GM18870 (cell line): ENCODE measurements around the gene CYP46A1.

Experiments
- ATAC-seq: cut with Tn5 transposase; IDR thresholded peaks from one replicate; pipeline ENCODE4 v1.9.1; 2021; ENCODE audit warnings: moderate library complexity; ENCODE audit not compliant: unreplicated experiment

Gene CYP46A1

DNA sequence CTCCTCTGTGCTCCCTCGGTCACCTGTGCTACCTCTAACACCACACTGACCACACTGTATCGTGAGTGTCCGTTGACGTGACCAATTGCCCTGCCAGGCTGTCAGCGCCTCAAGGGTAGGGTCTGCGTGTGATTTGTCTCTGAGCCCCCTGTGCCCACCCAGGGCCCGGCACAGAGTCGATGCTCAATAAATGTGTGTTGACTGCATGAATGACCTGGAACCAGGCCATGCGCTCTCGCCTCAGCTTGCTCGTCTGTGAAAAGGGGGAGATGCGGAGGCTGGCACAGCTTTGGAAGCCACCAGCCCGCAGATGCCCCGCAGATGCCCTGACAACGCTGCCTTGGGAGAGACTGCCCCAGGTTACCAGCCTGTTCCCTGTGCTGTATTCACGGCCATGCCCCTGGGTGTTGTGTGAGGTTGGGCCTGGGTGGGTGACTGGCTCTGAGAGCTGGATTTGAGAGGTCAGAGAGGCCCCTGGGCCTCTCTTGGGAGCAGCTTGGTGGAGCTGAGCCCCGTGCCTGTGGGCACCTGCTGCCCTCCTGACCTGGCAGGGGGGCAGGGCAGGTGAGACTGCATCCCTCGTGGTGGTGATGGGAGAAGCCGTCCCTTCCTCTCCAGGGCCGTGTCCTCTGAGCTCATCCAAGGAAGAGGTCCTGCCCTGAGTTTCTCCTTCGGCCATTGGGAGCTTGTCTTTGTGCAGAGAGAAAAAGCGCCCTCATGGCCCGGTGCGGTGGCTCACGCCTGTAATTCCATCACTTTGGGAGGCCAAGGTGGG lies 43.2 kb downstream of the CYP46A1 start:
- no peak for ATAC-seq

DNA sequence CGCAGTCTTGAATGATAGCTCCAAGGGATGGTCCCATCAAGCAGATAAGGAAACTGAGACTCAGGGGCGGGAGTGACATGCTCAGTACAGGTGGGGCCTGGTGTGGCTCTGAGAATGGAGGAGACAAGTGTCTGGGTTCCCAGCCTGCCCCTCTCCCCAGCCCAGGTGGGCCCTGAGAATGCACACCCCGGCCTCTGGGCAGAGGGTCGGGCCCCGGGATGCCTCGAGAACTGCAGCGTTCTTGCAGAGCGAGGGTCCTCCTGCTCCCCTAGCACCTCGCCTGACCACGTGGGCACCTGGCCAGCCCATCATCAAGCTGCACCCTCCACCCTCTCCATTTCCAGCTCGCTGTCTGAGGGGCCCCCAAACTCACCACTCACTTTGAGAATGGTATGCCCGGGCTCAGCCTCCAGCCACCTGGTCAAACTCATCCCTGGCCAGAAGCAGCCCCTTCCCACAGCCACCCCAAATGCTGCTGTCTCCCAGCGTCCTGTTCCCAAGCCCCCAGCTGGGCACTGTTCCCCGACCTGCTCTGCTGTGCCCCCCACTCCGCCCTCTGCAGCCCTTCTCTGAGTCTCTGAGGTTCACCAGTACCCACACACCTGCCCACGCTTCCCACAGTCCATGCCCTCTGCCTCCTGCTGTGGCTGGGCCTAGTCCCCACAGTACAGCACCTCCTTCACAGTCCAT lies 44.3 kb downstream of the CYP46A1 start:
- ATAC-seq: no peak

DNA sequence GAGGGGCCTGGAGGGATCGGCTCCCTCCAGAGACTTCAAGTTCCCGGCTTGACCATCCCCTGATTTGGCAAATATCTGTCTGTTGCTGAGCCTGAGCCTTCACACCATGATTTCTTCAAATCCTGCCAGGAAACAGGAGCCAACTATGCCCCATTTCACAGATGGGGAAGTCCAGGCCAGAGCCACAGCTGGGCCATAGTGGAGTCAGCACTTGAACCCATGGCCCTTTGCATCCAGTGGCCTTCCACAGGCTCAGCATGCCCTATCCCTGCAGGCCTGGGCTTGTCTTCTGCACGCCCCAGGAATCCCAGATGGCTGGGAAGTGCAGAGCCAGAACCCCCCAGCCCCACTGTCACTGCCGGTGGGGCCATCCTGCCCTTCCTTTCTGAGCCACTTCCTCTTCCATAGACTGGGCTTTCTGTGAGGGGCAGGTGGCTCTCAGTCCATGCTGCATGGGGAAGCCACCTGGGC lies 44.9 kb downstream of the CYP46A1 start:
- no peak for ATAC-seq

DNA sequence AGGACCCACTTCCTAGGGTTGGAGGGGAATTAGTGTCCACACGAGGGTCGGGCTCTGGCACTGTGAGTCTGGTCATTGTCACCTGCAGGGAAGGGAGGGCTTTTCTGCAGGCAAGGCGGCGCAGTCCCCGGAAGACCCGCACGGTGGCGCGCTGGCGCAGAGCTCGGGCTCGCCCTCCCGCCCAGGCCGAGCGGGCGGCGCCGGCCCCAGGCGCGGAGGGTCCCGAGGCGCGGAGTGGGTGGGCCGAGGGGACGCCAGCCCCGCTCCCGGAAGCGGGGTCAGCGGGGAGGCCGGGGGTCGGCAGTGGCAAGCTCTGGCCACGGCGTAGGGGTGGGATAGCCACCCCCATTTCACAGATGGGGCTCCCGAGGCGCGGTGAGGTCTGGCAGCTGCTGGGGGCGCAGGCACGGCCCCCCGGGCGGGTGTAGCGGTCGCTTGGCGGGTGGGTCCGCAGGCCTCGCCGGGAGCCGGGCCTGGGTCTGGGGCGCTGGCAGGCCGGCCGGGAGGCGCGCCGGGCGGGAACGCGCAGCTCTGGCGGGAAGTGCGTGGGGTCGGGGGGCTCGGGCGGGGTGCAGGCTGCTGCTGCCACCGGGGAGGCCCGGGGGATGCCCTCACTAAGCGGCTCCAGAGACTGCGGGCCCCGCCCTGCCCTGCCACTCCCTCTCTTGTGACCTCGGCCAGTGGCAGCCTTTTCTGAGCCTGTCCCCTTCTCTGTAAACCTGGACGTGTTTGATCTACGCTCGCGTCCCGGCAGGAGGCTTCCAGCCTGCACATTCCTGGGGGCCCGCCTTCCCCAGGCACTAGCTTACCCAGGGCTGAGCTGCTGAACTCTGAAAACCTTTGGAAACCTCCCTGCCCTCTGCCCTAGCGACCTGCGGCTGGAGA lies 46.1 kb downstream of the CYP46A1 start:
- ATAC-seq: no peak

DNA sequence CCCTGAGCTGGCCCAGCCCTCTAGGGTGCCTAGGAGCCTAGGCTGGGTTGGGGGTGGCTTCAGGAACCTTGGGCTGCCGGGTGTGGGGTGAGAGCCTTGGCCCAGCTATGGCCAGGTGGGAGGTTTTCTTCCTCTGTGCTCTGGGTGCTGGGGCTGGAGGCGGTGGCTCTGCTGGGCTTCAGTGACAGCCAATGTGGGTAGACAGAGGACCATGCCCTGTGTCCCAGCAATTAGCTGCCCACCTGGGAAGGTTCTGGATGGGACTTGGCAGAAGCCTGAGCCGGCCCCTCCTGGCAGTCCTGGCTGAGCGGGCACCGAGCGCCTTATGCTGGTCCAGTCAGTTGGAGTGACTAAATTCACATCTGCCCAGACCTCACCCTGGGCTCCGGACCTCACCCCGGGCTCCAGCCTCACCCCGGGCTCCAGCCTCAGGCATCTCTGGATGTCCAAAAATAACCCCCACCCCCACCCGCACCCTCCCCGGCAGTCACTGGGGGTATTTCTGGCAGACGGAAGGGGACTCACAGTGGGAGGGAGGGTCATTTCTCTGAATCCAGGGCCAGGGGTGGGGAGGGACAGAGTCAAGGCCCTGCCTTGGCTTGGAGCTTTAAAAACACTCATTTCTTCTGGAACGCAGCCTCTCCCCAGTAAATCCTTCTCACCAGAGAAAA lies 46.9 kb downstream of the CYP46A1 start:
- no peak for ATAC-seq

DNA sequence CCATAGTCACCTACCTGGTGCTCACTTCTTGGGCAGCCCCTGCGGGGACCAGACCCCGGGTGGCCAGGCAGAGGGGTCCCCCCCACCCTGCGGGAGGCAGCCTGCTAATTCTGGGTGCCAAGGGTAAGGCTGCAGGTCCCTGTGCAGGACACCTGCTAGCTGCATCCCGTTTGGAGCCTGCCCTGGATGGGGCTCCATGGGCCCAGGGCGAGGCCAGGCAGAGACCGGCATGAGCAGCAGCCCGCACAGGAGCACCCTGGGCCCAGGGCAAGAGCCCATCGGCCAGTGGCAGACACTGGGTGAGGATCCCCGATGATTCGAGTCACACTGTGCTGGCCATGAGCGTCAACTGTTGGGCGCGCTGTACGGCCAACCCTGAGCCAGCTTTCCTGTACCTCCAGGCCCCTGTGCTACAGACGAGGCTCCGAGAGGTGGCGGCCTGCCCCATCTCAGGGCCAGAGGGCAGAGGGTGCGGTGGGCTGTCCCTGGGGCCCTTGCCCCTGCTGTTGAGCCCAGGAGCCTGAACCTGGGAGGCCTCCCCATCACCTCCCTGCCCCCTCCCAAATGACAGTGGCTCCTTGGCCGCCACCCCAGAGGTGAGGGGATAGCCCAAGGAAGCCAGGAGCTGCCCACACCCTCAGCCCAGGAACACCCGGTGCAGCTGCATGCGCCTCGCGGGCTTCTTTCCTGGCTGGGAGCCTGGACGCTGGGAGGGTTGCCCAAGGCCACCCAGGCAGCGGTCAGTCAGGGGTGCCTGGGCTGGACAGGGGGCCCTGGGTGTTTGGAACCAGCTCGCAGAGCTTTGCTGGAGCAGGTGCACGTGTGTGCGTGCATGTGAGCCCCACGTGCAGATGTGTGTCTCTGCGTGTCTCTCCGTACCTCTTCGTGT lies 47.7 kb downstream of the CYP46A1 start:
- no peak for ATAC-seq

DNA sequence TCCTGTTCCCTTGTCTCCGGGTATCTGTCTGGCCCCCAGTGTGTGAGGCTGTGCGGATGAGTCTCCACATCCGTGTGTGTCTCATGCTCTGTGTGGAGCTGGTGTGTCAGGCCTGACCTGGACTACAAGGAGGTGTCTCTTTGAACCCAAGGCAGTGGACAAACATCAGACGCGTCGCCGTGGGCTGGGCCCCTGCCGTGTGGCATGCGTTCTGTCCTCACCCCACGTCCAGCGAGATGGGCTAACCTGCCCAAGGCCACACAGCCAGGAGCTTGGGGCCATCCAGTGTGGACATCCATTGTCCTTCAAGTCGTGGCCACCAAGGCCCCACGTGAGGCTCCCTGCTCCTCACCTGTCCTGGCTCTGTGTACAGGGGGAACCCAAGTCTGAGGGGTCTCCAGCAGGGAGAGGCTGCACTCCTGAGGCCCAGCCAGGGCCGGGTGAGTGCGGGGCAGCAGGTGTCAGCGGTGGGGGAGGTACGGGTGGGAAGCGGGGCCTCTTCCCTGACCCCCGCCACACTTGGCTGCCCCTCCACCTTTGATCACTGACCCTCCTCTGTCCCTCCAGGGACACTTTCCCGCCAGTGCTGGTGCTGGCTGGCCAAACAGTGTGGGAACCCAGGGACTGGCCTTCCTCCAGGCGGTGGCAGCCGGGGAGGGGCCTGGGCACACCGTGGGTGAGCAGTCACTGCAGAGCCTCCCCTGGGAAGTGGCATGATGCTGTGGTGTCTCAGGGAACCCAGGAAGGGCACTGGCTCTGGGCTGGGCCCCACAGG lies 48.5 kb downstream of the CYP46A1 start:
- no peak for ATAC-seq

DNA sequence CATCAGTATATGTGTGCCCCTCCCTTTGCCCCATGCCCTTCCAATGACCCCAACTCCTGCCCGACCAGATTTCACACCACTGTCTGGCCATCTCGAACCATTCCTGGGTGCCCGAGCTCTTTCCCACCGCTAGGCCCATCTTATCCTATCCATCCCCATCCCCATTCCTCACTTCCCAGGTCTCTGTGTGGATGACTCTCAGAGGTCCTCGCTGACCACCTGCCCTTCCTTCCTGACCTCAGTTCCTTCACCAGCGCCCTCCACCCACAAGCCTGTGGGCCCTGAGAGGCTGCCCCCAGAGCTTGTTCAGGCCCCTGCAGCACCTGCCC lies 49.1 kb downstream of the CYP46A1 start:
- ATAC-seq: no peak

DNA sequence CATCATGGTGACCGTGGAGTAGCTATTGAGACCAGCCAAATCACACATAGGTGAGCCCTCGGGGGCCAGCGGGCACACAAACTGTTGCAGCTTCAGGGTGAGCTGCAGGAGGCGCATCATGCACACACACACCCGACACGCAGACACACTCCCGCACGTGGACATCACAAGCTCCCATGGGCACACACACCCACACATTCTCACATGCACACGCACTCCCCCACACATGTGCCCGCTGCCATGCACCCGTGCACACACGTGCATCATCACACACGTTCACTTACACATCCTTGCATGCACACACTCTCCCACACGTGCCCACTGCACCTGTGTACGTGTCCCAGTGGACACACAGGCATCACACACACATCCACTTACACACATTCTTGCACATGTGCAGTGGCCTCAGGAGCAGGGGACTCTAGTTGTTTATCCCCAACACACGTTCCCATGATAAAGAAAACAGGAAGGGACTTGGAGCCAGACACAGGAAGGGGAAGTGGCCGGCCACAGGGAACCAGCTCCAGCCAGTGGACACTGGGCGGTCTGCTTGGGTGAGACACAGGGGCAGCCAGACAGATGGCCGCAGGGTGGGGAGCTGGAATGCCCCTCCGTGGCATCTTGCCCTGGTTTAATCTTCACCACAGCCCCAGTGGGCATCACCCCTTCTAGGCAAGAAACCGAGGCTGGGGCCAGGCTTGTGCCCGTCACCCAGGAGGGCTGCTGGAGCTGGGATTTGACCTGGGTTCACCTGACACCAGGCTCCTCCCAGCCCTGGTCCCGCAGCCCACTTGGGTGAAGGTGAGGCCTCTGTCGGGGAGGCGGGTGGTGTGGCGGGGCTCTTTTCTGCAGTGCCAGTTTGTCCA lies 49.7 kb downstream of the CYP46A1 start:
- no peak for ATAC-seq

DNA sequence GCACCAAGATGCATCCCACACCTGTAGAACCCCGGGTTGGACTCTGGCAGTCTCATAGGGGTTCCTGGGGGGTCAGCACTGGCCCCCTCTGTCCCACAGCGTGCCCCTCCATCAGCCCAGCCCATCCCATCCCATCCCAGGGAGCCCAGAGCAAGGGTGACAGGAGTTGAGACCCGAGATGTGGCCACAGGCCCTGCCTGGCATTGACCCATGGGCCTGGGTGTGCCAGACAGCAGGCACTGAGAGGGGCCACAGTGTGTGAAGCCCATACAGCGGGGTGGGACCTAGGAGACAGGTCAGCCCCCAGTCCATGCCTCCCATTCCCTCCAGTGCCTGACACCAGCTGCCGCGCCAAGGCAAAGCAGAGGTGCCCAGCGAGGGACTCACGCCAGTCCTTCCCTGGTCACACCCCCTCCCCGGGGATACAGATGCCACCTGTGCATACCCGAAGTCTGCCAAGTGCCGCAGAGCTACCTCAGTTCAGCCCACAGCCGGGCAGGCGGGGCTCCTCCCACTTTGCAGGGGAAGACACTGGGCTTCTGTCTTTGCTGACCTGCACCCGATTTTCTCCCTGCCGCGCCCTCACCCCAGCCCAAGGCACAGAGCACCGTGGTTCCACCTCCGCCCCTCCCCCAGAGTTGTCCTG lies 50.4 kb downstream of the CYP46A1 start:
- no peak for ATAC-seq

DNA sequence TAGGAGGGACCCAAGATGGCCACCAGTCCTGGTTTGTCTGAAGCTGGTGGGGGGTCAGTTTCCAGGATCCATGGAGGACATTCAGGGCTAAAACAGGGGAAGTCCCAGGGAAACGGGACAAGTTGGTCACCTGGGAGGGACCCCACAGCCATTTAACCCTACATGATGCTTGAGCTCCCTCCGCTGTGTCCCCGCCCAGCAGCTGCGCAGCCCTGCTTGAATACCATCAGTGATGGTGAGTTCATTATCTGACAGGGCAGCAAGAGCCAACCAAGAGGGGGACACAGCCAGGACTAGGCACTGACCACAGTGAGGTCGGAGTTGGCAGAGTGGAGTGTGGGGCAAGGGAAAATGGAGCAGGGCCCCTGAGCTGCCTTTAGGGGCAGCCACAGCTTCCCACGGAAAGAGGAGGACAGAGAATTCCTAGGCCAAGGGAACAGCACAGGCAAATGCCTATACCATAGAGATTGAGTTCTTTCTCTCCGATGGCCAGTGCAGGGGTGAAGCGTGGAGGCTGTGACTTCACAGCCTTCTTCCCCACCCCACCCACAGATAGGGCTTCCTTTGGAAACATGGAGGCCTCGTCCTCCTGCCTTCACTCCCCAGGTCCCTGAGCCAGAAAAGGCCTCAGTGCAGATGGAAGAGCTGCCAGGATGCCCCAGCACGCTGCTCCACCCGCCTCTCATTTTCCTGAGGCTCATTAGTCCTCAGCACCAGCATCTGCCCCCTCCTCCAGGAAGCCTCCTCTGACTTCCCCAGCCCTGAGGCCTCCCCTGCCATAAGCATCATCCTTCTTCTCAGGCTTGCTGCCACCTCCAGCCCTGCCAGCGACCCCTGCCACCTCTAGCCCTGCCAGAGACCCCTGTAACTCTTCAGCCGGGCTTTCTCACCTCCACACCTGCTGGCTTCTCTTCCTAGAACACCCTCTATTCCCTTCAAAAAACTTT lies 51.4 kb downstream of the CYP46A1 start:
- ATAC-seq: no peak

DNA sequence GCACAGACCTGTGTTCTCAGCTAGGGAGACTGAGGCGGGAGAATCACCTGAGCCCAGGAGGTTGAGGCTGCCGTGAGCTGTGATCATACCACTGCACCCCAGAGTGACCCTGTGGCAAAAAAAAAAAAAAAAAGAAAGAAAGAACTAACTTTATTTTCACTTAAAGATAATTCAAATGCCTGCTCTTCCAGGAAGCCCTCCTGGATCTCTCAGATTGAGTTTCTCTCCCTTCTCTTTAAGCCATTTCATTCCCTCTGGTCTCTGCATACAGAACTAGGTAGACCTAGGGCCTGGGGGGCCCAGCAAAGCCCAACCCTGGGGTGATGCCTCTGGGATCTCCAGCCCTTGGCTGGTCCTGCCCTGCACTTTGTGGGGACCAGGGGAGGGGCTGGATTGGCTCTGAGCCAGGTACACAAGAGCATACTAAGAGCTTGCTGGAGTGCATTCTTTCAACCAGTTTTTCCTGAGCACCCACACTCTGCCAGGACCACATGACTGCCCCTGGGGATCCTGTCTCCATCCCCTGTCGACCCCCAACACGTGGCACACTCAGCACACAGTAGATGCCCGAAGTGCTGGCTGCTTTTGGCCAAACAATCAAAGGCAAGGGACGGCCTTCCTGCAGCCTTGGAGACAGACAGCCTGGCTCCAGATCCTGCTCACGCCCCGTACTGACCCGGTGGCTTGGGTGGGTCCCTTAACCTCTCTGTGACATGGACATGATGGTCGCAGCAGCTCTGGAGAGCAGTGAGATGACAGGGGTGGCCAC lies 52.7 kb downstream of the CYP46A1 start:
- no peak for ATAC-seq

DNA sequence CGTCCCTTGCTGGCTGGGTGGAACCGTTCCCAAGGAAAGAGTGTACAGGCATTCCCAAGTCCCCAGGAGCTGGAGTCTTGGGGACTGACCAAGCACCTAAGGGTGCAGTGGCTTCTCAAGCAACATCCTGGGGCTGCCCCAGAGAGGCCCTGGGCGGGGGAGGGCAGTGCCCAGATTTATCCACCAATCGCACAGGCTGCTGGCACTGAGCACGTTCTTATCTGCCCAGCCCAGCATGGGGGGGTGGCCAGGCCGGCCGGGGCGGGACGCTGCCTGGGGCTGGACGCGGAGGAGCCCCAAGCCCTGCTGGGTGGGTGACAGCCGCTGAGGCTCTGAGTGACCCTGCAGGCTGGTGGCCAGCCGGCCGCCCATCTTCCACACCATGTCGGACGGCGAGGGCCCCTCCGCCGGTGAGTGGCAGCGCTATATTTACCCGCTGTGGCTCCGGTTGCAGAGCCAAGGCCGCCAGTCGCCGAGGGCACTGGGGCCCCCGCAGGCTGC lies 53.4 kb downstream of the CYP46A1 start:
- no peak for ATAC-seq

DNA sequence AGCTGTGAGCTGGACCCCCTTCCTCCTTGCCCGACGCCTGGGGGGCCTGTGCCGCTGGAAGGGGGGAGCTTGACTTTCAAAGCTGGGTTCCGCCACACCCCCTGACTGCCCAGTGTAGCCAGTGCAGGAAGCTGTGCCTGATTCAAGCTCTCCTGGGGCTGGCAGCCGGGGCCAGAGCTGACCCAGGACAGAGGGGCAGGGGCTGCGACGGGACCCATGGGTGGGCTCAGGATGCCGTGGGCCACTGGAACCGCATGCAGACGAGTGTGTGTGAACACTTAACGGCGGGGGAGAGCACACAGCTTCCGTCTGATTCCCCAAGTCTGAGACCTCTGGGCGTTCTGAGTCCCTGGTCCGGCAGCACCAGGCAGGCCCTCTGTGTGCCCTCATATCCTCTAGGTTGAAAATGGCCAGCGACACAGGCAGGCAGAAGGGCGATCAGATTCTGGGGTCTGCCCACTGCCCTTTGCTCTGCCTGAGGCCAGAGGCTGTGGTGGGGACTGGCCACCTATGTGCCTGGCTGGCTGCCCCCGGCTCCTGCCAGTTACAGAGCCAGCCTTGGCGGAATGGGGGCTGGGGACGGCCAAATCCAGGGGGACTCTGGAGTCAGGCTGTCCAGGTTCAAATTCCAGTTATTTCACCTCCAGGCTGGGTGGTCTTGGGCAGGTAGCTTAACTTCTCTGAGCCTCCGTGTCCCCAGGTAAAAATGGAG lies 54.0 kb downstream of the CYP46A1 start:
- no peak for ATAC-seq

DNA sequence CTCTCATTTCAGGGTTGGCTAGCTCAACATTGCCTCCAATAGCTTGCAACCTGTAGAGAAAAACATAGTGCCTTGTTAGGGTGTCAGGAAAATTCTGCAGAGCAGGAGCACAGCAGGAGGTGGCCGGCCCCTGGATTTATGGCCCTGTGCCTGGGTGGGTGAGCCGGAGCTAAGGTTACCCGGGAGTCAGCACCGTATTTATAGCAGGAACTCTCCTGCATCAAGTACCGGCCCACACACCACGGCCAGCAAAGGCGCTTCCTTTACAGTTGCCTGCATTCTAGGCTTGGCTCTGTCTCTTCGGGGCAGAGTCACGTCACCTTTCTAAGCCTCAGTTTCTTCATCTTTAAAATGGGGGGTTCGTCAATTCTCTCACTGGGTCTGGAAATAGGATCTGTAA lies 56.3 kb downstream of the CYP46A1 start:
- no peak for ATAC-seq
